Neural progenitor cell (in vitro differentiated cells): Measurements from ENCODE around the gene SOBP. TPM values are rescaled to one million over a fixed set of nuclear protein-coding genes. Genes with fewer than 3 reads are reported as not detected.

Source experiments
- DNase-seq: peaks from one replicate; pipeline ENCODE4 v3.0.0-alpha.2; 2016; ENCODE audit warnings: low spot score
- H2AFZ ChIP-seq: fragments of 200-600 bp; sonication (generic); replicated peaks from 2 replicates; pipeline ENCODE4 v1.6.1; 2016; ENCODE audit warnings: antibody characterized with exemption
- H3F3A ChIP-seq: fragments of 200-600 bp; sonication (generic); 2 replicates; pipeline ENCODE4 v1.6.1; 2016; ENCODE audit warnings: antibody characterized with exemption, low read depth
- H3K27ac ChIP-seq: fragments of 200-600 bp; sonication (generic); 2 replicates; pipeline ENCODE4 v1.5.1; 2016; ENCODE audit warnings: mild to moderate bottlenecking
- H3K27me3 ChIP-seq: fragments of 200-600 bp; sonication (generic); 2 replicates; pipeline ENCODE4 v1.6.1; 2016; ENCODE audit warnings: mild to moderate bottlenecking, moderate library complexity
- H3K36me3 ChIP-seq: fragments of 200-600 bp; sonication (generic); 2 replicates; pipeline ENCODE4 v1.5.1; 2016
- H3K4me1 ChIP-seq: fragments of 200-600 bp; sonication (generic); 2 replicates; pipeline ENCODE4 v1.6.1; 2016; ENCODE audit warnings: mixed run types
- H3K4me2 ChIP-seq: fragments of 200-600 bp; sonication (generic); 2 replicates; pipeline ENCODE4 v1.6.1; 2016
- H3K4me3 ChIP-seq: fragments of 200-600 bp; sonication (generic); 2 replicates; pipeline ENCODE4 v1.5.1; 2016
- H3K79me2 ChIP-seq: fragments of 200-600 bp; sonication (generic); 2 replicates; pipeline ENCODE4 v1.6.1; 2016; ENCODE audit warnings: low read depth
- H3K9ac ChIP-seq: fragments of 200-600 bp; sonication (generic); 2 replicates; pipeline ENCODE4 v1.6.1; 2016
- H3K9me3 ChIP-seq: fragments of 200-600 bp; sonication (generic); 2 replicates; pipeline ENCODE4 v1.5.1; 2016; ENCODE audit warnings: low read depth
- H4K20me1 ChIP-seq: fragments of 200-600 bp; sonication (generic); 2 replicates; pipeline ENCODE4 v1.6.1; 2016; ENCODE audit warnings: low read depth
- H3K27ac Mint-ChIP-seq: 3 replicates; pipeline ENCODE4 v1.8.0; 2021; ENCODE audit warnings: mixed read lengths
- H3K27me3 Mint-ChIP-seq: 2 replicates; pipeline ENCODE4 v1.8.0; 2022; ENCODE audit warnings: low read depth, mild to moderate bottlenecking, inconsistent platforms, moderate library complexity, mixed read lengths; ENCODE audit not compliant: insufficient read depth
- H3K36me3 Mint-ChIP-seq: 3 replicates; pipeline ENCODE4 v1.8.0; 2021; ENCODE audit warnings: mixed read lengths
- H3K4me1 Mint-ChIP-seq: 3 replicates; pipeline ENCODE4 v1.8.0; 2021; ENCODE audit warnings: mixed read lengths
- H3K4me3 Mint-ChIP-seq: 3 replicates; pipeline ENCODE4 v1.8.0; 2021; ENCODE audit warnings: mild to moderate bottlenecking, moderate library complexity, mixed read lengths
- H3K9me3 Mint-ChIP-seq: 3 replicates; pipeline ENCODE4 v1.8.0; 2020; ENCODE audit warnings: mixed read lengths
- EZH2 ChIP-seq: fragments of 200-600 bp; sonication (generic); IDR thresholded peaks from 2 replicates; pipeline ENCODE4 v1.6.1; 2017; ENCODE audit warnings: antibody characterized with exemption, mild to moderate bottlenecking, moderate library complexity
- EZH2phosphoT487 ChIP-seq: fragments of 200-600 bp; sonication (generic); IDR thresholded peaks from 2 replicates; pipeline ENCODE4 v1.6.1; 2017; ENCODE audit warnings: antibody characterized with exemption
- total RNA-seq: library from RNA; depleted of rRNA; stranded (reverse); fragments of >200 nt; gene quantifications from 2 replicates; pipeline ENCODE4 v1.2.3, GENCODE V29; 2015; ENCODE audit warnings: low replicate concordance
- TF ChIP-seq, protein P1 (sequence below): fragments of 200-600 bp; sonication (generic); IDR thresholded peaks from 2 replicates; pipeline ENCODE4 v1.5.1; 2017; ENCODE audit warnings: antibody characterized with exemption, mild to moderate bottlenecking

SOBP gene
- total RNA-seq, 1 donor from 2014 or later = 12.6 TPM

- Histone ChIP-seq H3F3A (no peaks in the 10 kb centered on the region), H3K36me3 (no peaks in the 10 kb centered on the region), H3K79me2 (no peaks in the 10 kb centered on the region), H3K9ac (no peak overlapping the region), H3K27me3 (no peaks in the 10 kb centered on the region), H3K4me3 (no peak overlapping the region), H3K4me1 (peaks cover 15% of the 10 kb centered on the region), H3K27ac (no peak overlapping the region), H4K20me1 (no peaks in the 10 kb centered on the region), H3K9me3 (no peaks in the 10 kb centered on the region), H3K4me2 (no peak overlapping the region), H2AFZ (peak overlapping the region; percentile 96)
- H3K9me3 Mint-ChIP-seq = peaks cover 17% of the 10 kb centered on the region
- no peak overlapping the region for H3K4me3 Mint-ChIP-seq
- DNase-seq = no peak
- H3K27me3 Mint-ChIP-seq = peaks cover 3% of the 10 kb centered on the region
- peak overlapping the region; percentile 89 for H3K27ac Mint-ChIP-seq
- peaks cover 22% of the 10 kb centered on the region for H3K4me1 Mint-ChIP-seq
- H3K36me3 Mint-ChIP-seq = no peaks in the 10 kb centered on the region
- TF ChIP-seq EZH2phosphoT487 (no peak), EZH2 (no peak)
- TF ChIP-seq, protein P1, sequence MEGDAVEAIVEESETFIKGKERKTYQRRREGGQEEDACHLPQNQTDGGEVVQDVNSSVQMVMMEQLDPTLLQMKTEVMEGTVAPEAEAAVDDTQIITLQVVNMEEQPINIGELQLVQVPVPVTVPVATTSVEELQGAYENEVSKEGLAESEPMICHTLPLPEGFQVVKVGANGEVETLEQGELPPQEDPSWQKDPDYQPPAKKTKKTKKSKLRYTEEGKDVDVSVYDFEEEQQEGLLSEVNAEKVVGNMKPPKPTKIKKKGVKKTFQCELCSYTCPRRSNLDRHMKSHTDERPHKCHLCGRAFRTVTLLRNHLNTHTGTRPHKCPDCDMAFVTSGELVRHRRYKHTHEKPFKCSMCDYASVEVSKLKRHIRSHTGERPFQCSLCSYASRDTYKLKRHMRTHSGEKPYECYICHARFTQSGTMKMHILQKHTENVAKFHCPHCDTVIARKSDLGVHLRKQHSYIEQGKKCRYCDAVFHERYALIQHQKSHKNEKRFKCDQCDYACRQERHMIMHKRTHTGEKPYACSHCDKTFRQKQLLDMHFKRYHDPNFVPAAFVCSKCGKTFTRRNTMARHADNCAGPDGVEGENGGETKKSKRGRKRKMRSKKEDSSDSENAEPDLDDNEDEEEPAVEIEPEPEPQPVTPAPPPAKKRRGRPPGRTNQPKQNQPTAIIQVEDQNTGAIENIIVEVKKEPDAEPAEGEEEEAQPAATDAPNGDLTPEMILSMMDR = no peak
Measured at GRCh38 chr6:107690643-107691061, 200.7 kb downstream of the SOBP start.

- DNase-seq = no peak
- no peak overlapping the region for H3K4me3 Mint-ChIP-seq
Measured at GRCh38 chr6:107691062-107691751, 201.3 kb downstream of the SOBP start.

DNA sequence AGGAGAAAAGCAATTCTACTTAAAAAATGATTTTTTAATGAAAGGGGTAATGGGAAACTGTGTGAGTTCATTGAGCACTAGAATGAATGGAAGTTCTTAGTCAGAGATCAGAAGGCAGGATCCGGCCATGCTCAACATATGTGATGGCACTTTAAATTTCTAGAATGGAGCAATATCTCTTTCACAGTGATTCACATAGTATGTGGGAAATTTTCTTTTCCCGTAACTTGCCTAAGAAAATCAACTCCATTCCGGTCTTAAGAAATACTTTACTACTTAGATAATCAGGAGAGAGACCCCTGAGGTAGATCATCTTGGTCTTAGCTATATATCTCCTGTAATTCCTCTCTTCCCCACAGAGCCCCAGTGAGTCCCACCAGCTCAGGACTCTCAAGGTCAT, 202.4 kb downstream of the SOBP start:
- no peak for TF ChIP-seq EZH2phosphoT487
- TF ChIP-seq, protein P1 = no peak
- no peak for TF ChIP-seq EZH2
- Histone ChIP-seq H2AFZ (no peak overlapping the region), H3F3A (no peaks in the 10 kb centered on the region), H3K79me2 (no peaks in the 10 kb centered on the region), H4K20me1 (no peaks in the 10 kb centered on the region), H3K36me3 (no peaks in the 10 kb centered on the region), H3K9me3 (no peaks in the 10 kb centered on the region), H3K9ac (no peak overlapping the region), H3K4me2 (no peak overlapping the region), H3K27me3 (no peaks in the 10 kb centered on the region), H3K4me3 (no peak overlapping the region), H3K27ac (no peak overlapping the region), H3K4me1 (peaks cover 15% of the 10 kb centered on the region)
- H3K4me3 Mint-ChIP-seq = no peak overlapping the region
- peaks cover 22% of the 10 kb centered on the region for H3K4me1 Mint-ChIP-seq
- H3K9me3 Mint-ChIP-seq = peaks cover 9% of the 10 kb centered on the region
- no peak overlapping the region for H3K27ac Mint-ChIP-seq
- no peaks in the 10 kb centered on the region for H3K36me3 Mint-ChIP-seq
- no peak for DNase-seq
- peaks cover 3% of the 10 kb centered on the region for H3K27me3 Mint-ChIP-seq

More at GRCh38 chr6:107691062-107691751, 201.3 kb downstream of the SOBP start:
- H3K27me3 Mint-ChIP-seq = peaks cover 3% of the 10 kb centered on the region
- H3K27ac ChIP-seq = no peak overlapping the region
- no peaks in the 10 kb centered on the region for H3K36me3 ChIP-seq
- no peaks in the 10 kb centered on the region for H3K36me3 Mint-ChIP-seq
- H3K4me1 Mint-ChIP-seq = peaks cover 22% of the 10 kb centered on the region
- H3K27ac Mint-ChIP-seq = peak overlapping the region; percentile 89
- no peak for TF ChIP-seq EZH2phosphoT487
- no peak for TF ChIP-seq EZH2
- TF ChIP-seq, protein P1 = no peak
- H3K9me3 ChIP-seq = no peaks in the 10 kb centered on the region
- H3K27me3 ChIP-seq = no peaks in the 10 kb centered on the region
- H3K4me3 ChIP-seq = no peak overlapping the region
- no peak overlapping the region for H3K4me2 ChIP-seq
- H3K79me2 ChIP-seq = no peaks in the 10 kb centered on the region
- no peaks in the 10 kb centered on the region for H4K20me1 ChIP-seq
- peaks cover 15% of the 10 kb centered on the region for H3K4me1 ChIP-seq
- H3K9ac ChIP-seq = no peak overlapping the region
- peak overlapping the region; percentile 96 for H2AFZ ChIP-seq
- peaks cover 17% of the 10 kb centered on the region for H3K9me3 Mint-ChIP-seq
- H3F3A ChIP-seq = no peaks in the 10 kb centered on the region
